ENCODE results near the gene EEF1A2. TPM values are rescaled to one million over a fixed set of nuclear protein-coding genes. Genes with fewer than 3 reads are reported as not detected.

EEF1A2 gene
- total and polyA plus RNA-seq, 2 of the 4 experiments (the other 2 are of a cell fraction): 1.3 to 4.6 TPM

- intact Hi-C loops (cut with micrococcal nuclease) (no loop called here), dilution Hi-C loops (cut with HindIII; ENCODE audit: low sequenced_read_pairs, unreplicated experiment) (no loop called here), in situ Hi-C loops (cut with MboI; ENCODE audit: low sequenced_read_pairs) (no loop called here)
- H3K4me3 ChIP-seq (ENCODE audit: insufficient read depth, low read depth, low read length): no peak overlapping the region
- no peak for TF ChIP-seq FOS (IDR thresholded peaks at IDR 0.05; ENCODE audit: low read depth, low read length)
- no peak for TF ChIP-seq MAFK (IDR thresholded peaks at IDR 0.05; ENCODE audit: low read depth, low read length)
- TF ChIP-seq MXI1 (IDR thresholded peaks at IDR 0.05; ENCODE audit: borderline replicate concordance, low read depth, low read length): no peak
- TF ChIP-seq RFX5 (IDR thresholded peaks at IDR 0.05; ENCODE audit: low read depth, low read length): no peak
- TF ChIP-seq RAD21 (IDR thresholded peaks at IDR 0.05; ENCODE audit: low read length): no peak
- TF ChIP-seq CEBPB (IDR thresholded peaks at IDR 0.05; ENCODE audit: low read depth, low read length): no peak
- TF ChIP-seq USF2 (IDR thresholded peaks at IDR 0.05; ENCODE audit: low read depth, low read length): no peak
- TF ChIP-seq, protein P1, sequence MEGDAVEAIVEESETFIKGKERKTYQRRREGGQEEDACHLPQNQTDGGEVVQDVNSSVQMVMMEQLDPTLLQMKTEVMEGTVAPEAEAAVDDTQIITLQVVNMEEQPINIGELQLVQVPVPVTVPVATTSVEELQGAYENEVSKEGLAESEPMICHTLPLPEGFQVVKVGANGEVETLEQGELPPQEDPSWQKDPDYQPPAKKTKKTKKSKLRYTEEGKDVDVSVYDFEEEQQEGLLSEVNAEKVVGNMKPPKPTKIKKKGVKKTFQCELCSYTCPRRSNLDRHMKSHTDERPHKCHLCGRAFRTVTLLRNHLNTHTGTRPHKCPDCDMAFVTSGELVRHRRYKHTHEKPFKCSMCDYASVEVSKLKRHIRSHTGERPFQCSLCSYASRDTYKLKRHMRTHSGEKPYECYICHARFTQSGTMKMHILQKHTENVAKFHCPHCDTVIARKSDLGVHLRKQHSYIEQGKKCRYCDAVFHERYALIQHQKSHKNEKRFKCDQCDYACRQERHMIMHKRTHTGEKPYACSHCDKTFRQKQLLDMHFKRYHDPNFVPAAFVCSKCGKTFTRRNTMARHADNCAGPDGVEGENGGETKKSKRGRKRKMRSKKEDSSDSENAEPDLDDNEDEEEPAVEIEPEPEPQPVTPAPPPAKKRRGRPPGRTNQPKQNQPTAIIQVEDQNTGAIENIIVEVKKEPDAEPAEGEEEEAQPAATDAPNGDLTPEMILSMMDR (conservative IDR thresholded peaks at IDR 0.05; ENCODE audit: low read depth, low read length): no peak
- no peak for TF ChIP-seq POLR2A (IDR thresholded peaks at IDR 0.05; ENCODE audit: low read depth, low read length)
- TF ChIP-seq ELK1 (IDR thresholded peaks at IDR 0.05; ENCODE audit: borderline replicate concordance, low read depth, low read length): no peak
- no peak for TF ChIP-seq BHLHE40 (IDR thresholded peaks at IDR 0.05; ENCODE audit: low read depth, low read length)
- no peak for TF ChIP-seq SMC3 (IDR thresholded peaks at IDR 0.05; ENCODE audit: low read depth, low read length)
- no peak overlapping the region for H3K18ac ChIP-seq (ENCODE audit: low read depth, low read length)
- H3K79me1 ChIP-seq (ENCODE audit: low read depth in 1 of 2, low read length in 2 of 2): no peaks in the 10 kb centered on the region
- no peaks in the 10 kb centered on the region for H3K9me1 ChIP-seq (ENCODE audit: insufficient read depth, low read length)
- H3K56ac ChIP-seq (ENCODE audit: extremely low read depth, insufficient read depth, low read length): no peak overlapping the region
- no peaks in the 10 kb centered on the region for H3K4me1 ChIP-seq (ENCODE audit: control insufficient read depth, insufficient read depth, low read length)
- peaks cover 74% of the 10 kb centered on the region for H3K27me3 ChIP-seq (ENCODE audit: control insufficient read depth, insufficient read depth, low read length)
- no peak overlapping the region for H3K9ac ChIP-seq (ENCODE audit: low read depth, low read length)
- H3K4me2 ChIP-seq (ENCODE audit: low read depth, low read length): no peak overlapping the region
- no peak overlapping the region for H2BK15ac ChIP-seq (ENCODE audit: low read depth, low read length)
- H3K9me3 ChIP-seq (ENCODE audit: control insufficient read depth, insufficient read depth, low read length): no peaks in the 10 kb centered on the region
- BruUV-seq (replicated peaks): no TSS peak
- DNase-seq: no peak
- no peak overlapping the region for H3K23ac ChIP-seq (ENCODE audit: low read depth, low read length)
- H2AK9ac ChIP-seq (replicated peaks; ENCODE audit: low read depth, low read length, poor library complexity): no peak overlapping the region
- no peak overlapping the region for H4K5ac ChIP-seq (ENCODE audit: low read depth, low read length)
- no peak overlapping the region for H4K91ac ChIP-seq (ENCODE audit: insufficient read depth, low read depth, low read length)
- CTCF ChIA-PET: no interaction called here
- H2BK120ac ChIP-seq (ENCODE audit: low read depth, low read length): no peak overlapping the region
- H3K36me3 ChIP-seq (ENCODE audit: control insufficient read depth, insufficient read depth, low read length): no peaks in the 10 kb centered on the region
- no peak overlapping the region for H3K14ac ChIP-seq (replicated peaks; ENCODE audit: low read depth, low read length)
- ATAC-seq (ENCODE audit: low read depth): no peak
- 11% methylated on average over 21 of the region's 46 CpGs; no CpG with 5 or more reads in 1 of the 2 experiments for WGBS, 2 experiments (ENCODE audit: extremely low coverage in 2 of 2, insufficient read length in 1 of 2)
- no peak overlapping the region for H3K27ac ChIP-seq (ENCODE audit: insufficient read depth, low read length)
- no peak overlapping the region for H2AFZ ChIP-seq (replicated peaks; ENCODE audit: low read length, poor library complexity)
- H4K20me1 ChIP-seq (ENCODE audit: insufficient read depth, low read length): no peaks in the 10 kb centered on the region; the same call in 1 of the 2 replicates
- H3K4ac ChIP-seq (ENCODE audit: low read depth, low read length): no peak overlapping the region
- no peak overlapping the region for H2BK5ac ChIP-seq (ENCODE audit: low read depth, low read length, poor library complexity, severe bottlenecking)
- POLR2A ChIA-PET (ENCODE audit: unreplicated experiment): interaction anchor here (0.6 kb wide), 1 partner anchor 385 kb away, joined by 4 read pairs; no protein-coding TSS in a partner anchor
- H2BK20ac ChIP-seq (ENCODE audit: low read depth, low read length): no peak overlapping the region
- no peak overlapping the region for H4K8ac ChIP-seq (ENCODE audit: low read depth in 2 of 2, low read length in 2 of 2)
- H2AK5ac ChIP-seq (ENCODE audit: low read depth, low read length): no peak overlapping the region
Measured at GRCh38 chr20:63471002-63471716, 27.7 kb downstream of the EEF1A2 start.

Data from IMR-90 (cell line).